ENCODE measurements around the gene CDH12. TPM values are rescaled to one million over a fixed set of nuclear protein-coding genes. Genes with fewer than 3 reads are reported as not detected.
"Not testable (repeated sequence)": the region's sequence is repeated elsewhere in the genome, so short reads cannot be mapped to it uniquely, and the experiment has no call there.

CDH12 gene
- total RNA-seq, 2 donors from 2014 or later: 0.90 to 1.9 TPM

GRCh38 chr5:22187632-22188228, 665.4 kb downstream of the CDH12 start:
- not testable (repeated sequence) for H3K36me3 Mint-ChIP-seq (ENCODE audit: low read depth); H3K27me3 ChIP-seq (ENCODE audit: control insufficient read depth, insufficient read depth, low read length, poor library complexity, severe bottlenecking); H3K4me3 ChIP-seq (ENCODE audit: low read length); H3K4me3 Mint-ChIP-seq; DNase-seq; H3K9me3 Mint-ChIP-seq; H3K27ac Mint-ChIP-seq; H3K27ac ChIP-seq (ENCODE audit: low read depth, low read length); H3K9me3 ChIP-seq (ENCODE audit: control insufficient read depth, low read length); H3K4me1 Mint-ChIP-seq; H3K9ac ChIP-seq (ENCODE audit: extremely low read depth, low read length, poor library complexity, severe bottlenecking); H3K36me3 ChIP-seq (ENCODE audit: control insufficient read depth, insufficient read depth, low read length); H3K4me1 ChIP-seq (ENCODE audit: control insufficient read depth, insufficient read depth, low read length)
- peaks cover 24% of the 10 kb centered on the region for H3K27me3 Mint-ChIP-seq (ENCODE audit: insufficient read depth)
- WGBS, 2 experiments (ENCODE audit: insufficient coverage in 1 of 2, insufficient read length in 1 of 2): 64% methylated on average over 2 of the region's 4 CpGs; no CpG with 5 or more reads in 1 of the 2 experiments

DNA sequence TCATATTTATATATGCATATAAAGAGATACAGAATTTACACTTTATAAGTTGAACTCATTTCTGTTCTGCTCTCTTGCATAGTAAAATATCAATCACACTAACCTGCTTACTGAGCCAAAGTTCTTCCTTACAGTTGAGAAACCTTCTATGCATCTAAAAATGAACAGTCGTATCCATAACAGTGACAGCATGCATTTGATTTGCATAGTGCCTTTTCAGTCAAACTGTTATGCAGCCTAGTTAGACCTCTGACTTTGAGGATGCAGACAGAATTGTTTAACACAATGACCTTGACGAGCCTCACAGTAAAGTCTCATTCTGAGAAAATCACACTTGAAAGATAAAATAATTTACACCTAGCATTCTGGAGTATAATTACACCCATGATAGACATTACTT, 683.9 kb downstream of the CDH12 start:
- H3K27ac Mint-ChIP-seq: not testable (repeated sequence)
- WGBS, 2 experiments (ENCODE audit: insufficient coverage in 1 of 2, insufficient read length in 1 of 2): no CpG with 5 or more reads among the region's 2 CpGs

DNA sequence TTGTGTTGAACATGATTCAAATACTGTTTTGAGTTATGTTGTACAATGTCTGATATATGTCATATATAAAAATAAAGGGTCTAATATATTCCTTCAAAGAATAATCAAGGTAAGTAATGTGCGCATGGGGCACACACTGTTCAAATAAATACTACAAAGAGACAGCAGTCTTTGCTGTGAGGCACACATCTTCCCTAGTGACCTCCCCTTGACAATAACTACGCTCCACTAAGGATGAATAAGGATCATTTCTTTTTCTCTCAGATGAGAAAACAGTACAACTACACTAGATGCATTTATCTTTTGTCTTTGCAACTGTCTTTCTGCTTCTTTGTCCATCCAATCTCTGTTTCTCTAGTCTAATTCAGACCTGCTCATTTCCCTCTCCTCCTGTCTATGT, 684.4 kb downstream of the CDH12 start:
- H3K27ac ChIP-seq (ENCODE audit: low read depth, low read length); H3K27me3 Mint-ChIP-seq (ENCODE audit: insufficient read depth); H3K36me3 Mint-ChIP-seq (ENCODE audit: low read depth); H3K9me3 Mint-ChIP-seq; H3K27ac Mint-ChIP-seq; H3K4me3 ChIP-seq (ENCODE audit: low read length); H3K9me3 ChIP-seq (ENCODE audit: control insufficient read depth, low read length); H3K9ac ChIP-seq (ENCODE audit: extremely low read depth, low read length, poor library complexity, severe bottlenecking); H3K36me3 ChIP-seq (ENCODE audit: control insufficient read depth, insufficient read depth, low read length); H3K4me1 ChIP-seq (ENCODE audit: control insufficient read depth, insufficient read depth, low read length); DNase-seq; H3K27me3 ChIP-seq (ENCODE audit: control insufficient read depth, insufficient read depth, low read length, poor library complexity, severe bottlenecking); H3K4me3 Mint-ChIP-seq: not testable (repeated sequence)
- no CpG with 5 or more reads among the region's 2 CpGs for WGBS, 2 experiments (ENCODE audit: insufficient coverage in 1 of 2, insufficient read length in 1 of 2)
- H3K4me1 Mint-ChIP-seq: peaks cover 31% of the 10 kb centered on the region

More for the DNA sequence above, 683.9 kb downstream of the CDH12 start:
- H3K27me3 Mint-ChIP-seq (ENCODE audit: insufficient read depth); H3K9ac ChIP-seq (ENCODE audit: extremely low read depth, low read length, poor library complexity, severe bottlenecking); H3K4me3 Mint-ChIP-seq; H3K4me3 ChIP-seq (ENCODE audit: low read length); H3K27ac ChIP-seq (ENCODE audit: low read depth, low read length); H3K36me3 ChIP-seq (ENCODE audit: control insufficient read depth, insufficient read depth, low read length); H3K9me3 Mint-ChIP-seq; H3K27me3 ChIP-seq (ENCODE audit: control insufficient read depth, insufficient read depth, low read length, poor library complexity, severe bottlenecking); H3K4me1 ChIP-seq (ENCODE audit: control insufficient read depth, insufficient read depth, low read length); DNase-seq; H3K36me3 Mint-ChIP-seq (ENCODE audit: low read depth); H3K9me3 ChIP-seq (ENCODE audit: control insufficient read depth, low read length): not testable (repeated sequence)
- peaks cover 31% of the 10 kb centered on the region for H3K4me1 Mint-ChIP-seq

DNA sequence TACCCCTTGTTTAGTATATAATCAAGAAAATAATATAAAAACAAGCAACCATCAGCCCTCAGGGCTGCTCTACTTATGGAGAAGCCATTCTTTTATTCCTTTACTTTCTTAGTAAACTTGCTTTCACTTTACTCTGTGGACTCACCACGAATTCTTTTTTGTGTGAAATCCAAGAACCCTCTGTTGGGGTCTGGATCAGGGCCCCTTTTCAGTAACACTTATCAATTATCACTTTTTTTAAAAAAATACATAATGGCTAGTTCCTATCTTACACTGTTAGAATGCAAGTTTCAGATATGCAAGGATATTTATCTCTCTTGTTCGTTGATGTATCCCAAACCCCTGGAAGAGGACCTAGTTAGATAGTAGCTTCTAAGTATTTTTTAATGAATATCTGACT, 687.2 kb downstream of the CDH12 start:
- WGBS, 2 experiments (ENCODE audit: insufficient coverage in 1 of 2, insufficient read length in 1 of 2): 86 to 93% methylated on average over 1 of the region's 2 CpGs
- H3K4me3 Mint-ChIP-seq; H3K27me3 ChIP-seq (ENCODE audit: control insufficient read depth, insufficient read depth, low read length, poor library complexity, severe bottlenecking); H3K27ac Mint-ChIP-seq; H3K27me3 Mint-ChIP-seq (ENCODE audit: insufficient read depth); H3K36me3 ChIP-seq (ENCODE audit: control insufficient read depth, insufficient read depth, low read length); H3K9me3 ChIP-seq (ENCODE audit: control insufficient read depth, low read length); H3K27ac ChIP-seq (ENCODE audit: low read depth, low read length); DNase-seq; H3K9ac ChIP-seq (ENCODE audit: extremely low read depth, low read length, poor library complexity, severe bottlenecking); H3K36me3 Mint-ChIP-seq (ENCODE audit: low read depth); H3K9me3 Mint-ChIP-seq; H3K4me1 ChIP-seq (ENCODE audit: control insufficient read depth, insufficient read depth, low read length); H3K4me3 ChIP-seq (ENCODE audit: low read length): not testable (repeated sequence)
- H3K4me1 Mint-ChIP-seq: peaks cover 16% of the 10 kb centered on the region

GRCh38 chr5:22164910-22165748, 688.0 kb downstream of the CDH12 start:
- Mint-ChIP-seq H3K27ac (peak overlapping the region; percentile 7), H3K4me1 (peaks cover 15% of the 10 kb centered on the region)
- not testable (repeated sequence) for H3K27me3 Mint-ChIP-seq (ENCODE audit: insufficient read depth); H3K4me1 ChIP-seq (ENCODE audit: control insufficient read depth, insufficient read depth, low read length); H3K9ac ChIP-seq (ENCODE audit: extremely low read depth, low read length, poor library complexity, severe bottlenecking); H3K27me3 ChIP-seq (ENCODE audit: control insufficient read depth, insufficient read depth, low read length, poor library complexity, severe bottlenecking); H3K4me3 ChIP-seq (ENCODE audit: low read length); H3K36me3 ChIP-seq (ENCODE audit: control insufficient read depth, insufficient read depth, low read length); H3K9me3 ChIP-seq (ENCODE audit: control insufficient read depth, low read length); H3K36me3 Mint-ChIP-seq (ENCODE audit: low read depth); H3K9me3 Mint-ChIP-seq; H3K4me3 Mint-ChIP-seq
- WGBS, 2 experiments (ENCODE audit: insufficient coverage in 1 of 2, insufficient read length in 1 of 2): 52 to 100% methylated on average over 1 to 3 of the region's 7 CpGs
- H3K27ac ChIP-seq (ENCODE audit: low read depth, low read length): peak overlapping the region; percentile 66
- DNase-seq: peak; percentile 61

DNA sequence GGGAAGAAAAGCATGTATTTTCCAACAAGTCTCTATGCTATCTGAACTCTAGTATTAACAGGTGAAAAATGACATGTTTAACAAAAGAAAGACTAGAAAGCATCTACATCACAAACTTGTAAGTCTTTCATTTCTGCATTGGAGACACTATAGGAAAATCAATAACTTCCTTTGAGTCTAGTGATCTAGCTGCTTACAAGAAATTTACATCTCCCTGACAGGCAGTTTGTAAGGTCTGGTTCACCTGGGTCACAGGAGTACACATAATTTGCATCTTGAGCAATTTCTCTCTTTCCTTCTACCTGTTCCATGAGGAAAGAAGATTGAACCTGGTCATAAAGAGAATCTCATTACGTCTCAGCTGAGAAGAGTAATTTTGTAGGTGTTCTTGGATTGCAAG, 696.2 kb downstream of the CDH12 start:
- not testable (repeated sequence) for H3K27ac ChIP-seq (ENCODE audit: low read depth, low read length); H3K36me3 Mint-ChIP-seq (ENCODE audit: low read depth); H3K4me1 Mint-ChIP-seq; H3K4me1 ChIP-seq (ENCODE audit: control insufficient read depth, insufficient read depth, low read length); H3K4me3 ChIP-seq (ENCODE audit: low read length); H3K9me3 ChIP-seq (ENCODE audit: control insufficient read depth, low read length); H3K27ac Mint-ChIP-seq; H3K27me3 ChIP-seq (ENCODE audit: control insufficient read depth, insufficient read depth, low read length, poor library complexity, severe bottlenecking); H3K27me3 Mint-ChIP-seq (ENCODE audit: insufficient read depth); H3K9me3 Mint-ChIP-seq; H3K36me3 ChIP-seq (ENCODE audit: control insufficient read depth, insufficient read depth, low read length); DNase-seq; H3K4me3 Mint-ChIP-seq; H3K9ac ChIP-seq (ENCODE audit: extremely low read depth, low read length, poor library complexity, severe bottlenecking)
- WGBS, 2 experiments (ENCODE audit: insufficient coverage in 1 of 2, insufficient read length in 1 of 2): no CpG with 5 or more reads among the region's 1 CpG

GRCh38 chr5:22154779-22155178, 698.4 kb downstream of the CDH12 start:
- not testable (repeated sequence) for H3K4me3 Mint-ChIP-seq; H3K27me3 Mint-ChIP-seq (ENCODE audit: insufficient read depth); H3K4me1 ChIP-seq (ENCODE audit: control insufficient read depth, insufficient read depth, low read length); H3K27ac Mint-ChIP-seq; H3K27me3 ChIP-seq (ENCODE audit: control insufficient read depth, insufficient read depth, low read length, poor library complexity, severe bottlenecking); H3K4me1 Mint-ChIP-seq; H3K9me3 Mint-ChIP-seq; DNase-seq; H3K27ac ChIP-seq (ENCODE audit: low read depth, low read length); H3K36me3 Mint-ChIP-seq (ENCODE audit: low read depth); H3K9me3 ChIP-seq (ENCODE audit: control insufficient read depth, low read length); H3K9ac ChIP-seq (ENCODE audit: extremely low read depth, low read length, poor library complexity, severe bottlenecking); H3K4me3 ChIP-seq (ENCODE audit: low read length); H3K36me3 ChIP-seq (ENCODE audit: control insufficient read depth, insufficient read depth, low read length)
- 88 to 100% methylated on average over 1 to 2 of the region's 2 CpGs for WGBS, 2 experiments (ENCODE audit: insufficient coverage in 1 of 2, insufficient read length in 1 of 2)

Measured in endodermal cell (in vitro differentiated cells).